ENCODE results near the gene S1PR4. TPM values are rescaled to one million over a fixed set of nuclear protein-coding genes. Genes with fewer than 3 reads are reported as not detected.

Gene S1PR4
- total and polyA plus RNA-seq, 8 donors: 1.2 to 20.8 (median 2.2) TPM

DNA sequence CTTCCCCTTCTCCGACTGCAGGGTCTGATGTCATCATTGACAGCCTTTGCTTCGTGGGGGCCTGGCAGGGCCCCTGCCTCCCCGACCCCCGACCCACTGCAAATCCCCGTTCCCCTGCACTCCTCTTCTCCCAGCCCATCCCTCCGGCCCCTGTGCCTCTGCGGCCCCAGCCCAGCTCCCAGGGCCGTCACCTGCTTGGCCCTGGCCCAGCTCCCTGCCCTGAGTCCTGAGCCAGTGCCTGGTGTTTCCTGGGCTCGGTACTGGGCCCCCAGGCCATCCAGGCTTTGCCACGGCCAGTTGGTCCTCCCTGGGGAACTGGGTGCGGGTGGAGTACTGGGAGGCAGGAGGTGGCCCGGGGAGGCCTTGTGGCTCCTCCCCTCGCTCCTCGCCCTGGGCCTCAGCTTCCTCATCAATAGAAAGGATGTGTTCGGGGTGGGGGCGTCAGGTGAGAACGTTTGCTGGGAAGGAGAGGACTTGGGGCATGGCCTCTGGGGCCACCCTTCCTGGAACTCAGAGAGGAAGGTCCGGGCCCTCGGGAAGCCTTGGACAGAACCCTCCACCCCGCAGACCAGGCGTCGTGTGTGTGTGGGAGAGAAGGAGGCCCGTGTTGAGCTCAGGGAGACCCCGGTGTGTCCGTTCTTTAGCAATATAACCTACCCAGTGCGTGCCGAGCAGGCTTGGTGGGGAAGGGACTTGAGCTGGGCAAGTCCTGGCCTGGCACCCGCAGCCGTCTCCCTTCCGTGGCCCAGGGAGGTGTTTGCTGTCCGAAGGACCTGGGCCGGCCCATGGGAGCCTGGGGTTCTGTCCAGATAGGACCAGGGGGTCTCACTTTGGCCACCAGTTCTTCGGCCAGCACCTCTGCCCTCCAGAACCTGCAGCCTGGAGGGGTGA, 30.0 kb downstream of the S1PR4 start:
- Histone ChIP-seq H3K9me3 (no peaks in the 10 kb centered on the region), H3K36me3 (peaks cover 0 to 60% of the 10 kb centered on the region in 2 donors), H3K27me3 (no peaks in the 10 kb centered on the region), H3K27ac (no peak overlapping the region), H3K4me3 (no peak overlapping the region), H3K4me1 (no peaks in the 10 kb centered on the region)
- DNase-seq: peak in 1 of 4 donors; percentile 67
- intact Hi-C loops (cut with DNase I): no loop called here
- ATAC-seq: no peak
- TF ChIP-seq, protein P1, sequence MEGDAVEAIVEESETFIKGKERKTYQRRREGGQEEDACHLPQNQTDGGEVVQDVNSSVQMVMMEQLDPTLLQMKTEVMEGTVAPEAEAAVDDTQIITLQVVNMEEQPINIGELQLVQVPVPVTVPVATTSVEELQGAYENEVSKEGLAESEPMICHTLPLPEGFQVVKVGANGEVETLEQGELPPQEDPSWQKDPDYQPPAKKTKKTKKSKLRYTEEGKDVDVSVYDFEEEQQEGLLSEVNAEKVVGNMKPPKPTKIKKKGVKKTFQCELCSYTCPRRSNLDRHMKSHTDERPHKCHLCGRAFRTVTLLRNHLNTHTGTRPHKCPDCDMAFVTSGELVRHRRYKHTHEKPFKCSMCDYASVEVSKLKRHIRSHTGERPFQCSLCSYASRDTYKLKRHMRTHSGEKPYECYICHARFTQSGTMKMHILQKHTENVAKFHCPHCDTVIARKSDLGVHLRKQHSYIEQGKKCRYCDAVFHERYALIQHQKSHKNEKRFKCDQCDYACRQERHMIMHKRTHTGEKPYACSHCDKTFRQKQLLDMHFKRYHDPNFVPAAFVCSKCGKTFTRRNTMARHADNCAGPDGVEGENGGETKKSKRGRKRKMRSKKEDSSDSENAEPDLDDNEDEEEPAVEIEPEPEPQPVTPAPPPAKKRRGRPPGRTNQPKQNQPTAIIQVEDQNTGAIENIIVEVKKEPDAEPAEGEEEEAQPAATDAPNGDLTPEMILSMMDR (IDR thresholded peaks at IDR 0.05): no peak

DNA sequence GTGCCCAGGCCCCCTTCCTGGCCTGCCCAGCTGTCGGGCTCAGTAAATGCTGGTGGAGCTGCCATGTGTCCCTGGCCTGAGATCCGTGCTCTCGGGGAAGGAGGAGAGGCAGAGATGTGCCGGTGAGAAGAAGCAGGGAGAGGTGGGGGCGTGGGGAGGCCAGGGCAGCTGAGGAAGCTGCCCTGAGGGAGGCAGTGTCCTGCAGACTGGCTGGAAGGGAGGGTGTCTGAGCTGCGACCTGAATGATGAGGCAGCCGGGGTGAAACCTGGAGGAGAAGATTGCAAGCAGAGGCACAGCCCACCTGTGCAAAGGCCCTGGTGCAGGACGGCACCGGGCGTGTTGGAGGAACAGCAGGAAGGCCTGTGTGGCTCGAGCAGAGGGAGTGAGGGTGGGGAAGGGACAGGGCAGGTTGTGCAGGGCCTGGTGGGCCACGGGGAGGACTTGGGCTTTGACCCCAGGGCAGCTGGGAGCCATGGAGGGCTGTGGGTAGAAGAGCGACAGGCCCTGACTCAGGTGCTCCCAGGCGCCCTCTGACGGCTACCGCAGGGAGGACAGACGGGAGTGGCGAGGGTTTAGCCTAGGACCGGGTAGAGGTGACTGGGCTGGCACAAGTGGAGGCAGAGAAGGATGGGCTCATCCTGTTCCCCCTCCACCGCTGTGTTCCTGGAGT, 31.9 kb downstream of the S1PR4 start:
- TF ChIP-seq, protein P1 (IDR thresholded peaks at IDR 0.05): peak; percentile 37 to 77
- Histone ChIP-seq H3K27me3 (no peaks in the 10 kb centered on the region), H3K27ac (no peak overlapping the region), H3K4me1 (no peaks in the 10 kb centered on the region), H3K4me3 (no peak overlapping the region), H3K9me3 (no peaks in the 10 kb centered on the region), H3K36me3 (peaks cover 0 to 41% of the 10 kb centered on the region in 2 donors)
- DNase-seq (peak in 3 of 4 donors; percentile 19 to 92 (median 59)), ATAC-seq (peak; percentile 86)
- intact Hi-C loops (cut with DNase I): no loop called here

DNA sequence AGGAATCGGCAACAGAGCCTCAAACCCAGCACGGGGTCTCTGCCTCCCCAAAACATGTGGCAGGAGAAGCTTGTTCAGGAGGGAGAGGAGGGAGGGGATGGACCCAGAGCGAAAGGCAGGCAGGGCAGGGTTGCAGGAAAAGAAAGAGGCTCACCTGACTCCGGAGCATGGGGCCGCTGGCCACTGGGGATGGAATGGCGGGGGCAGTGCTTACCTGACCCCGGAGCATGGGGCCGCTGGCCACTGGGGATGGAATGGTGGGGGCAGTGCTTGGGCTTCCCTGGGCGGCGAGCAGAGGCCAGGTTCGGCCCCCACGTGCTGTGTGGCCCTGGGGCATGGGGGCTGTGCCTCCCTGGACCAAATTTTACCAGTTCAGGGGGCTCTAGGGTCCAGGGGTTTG, 32.6 kb downstream of the S1PR4 start:
- Histone ChIP-seq H3K27me3 (no peaks in the 10 kb centered on the region), H3K36me3 (peaks cover 0 to 34% of the 10 kb centered on the region in 2 donors), H3K4me3 (no peak overlapping the region), H3K27ac (no peak overlapping the region), H3K4me1 (no peaks in the 10 kb centered on the region), H3K9me3 (no peaks in the 10 kb centered on the region)
- TF ChIP-seq, protein P1 (IDR thresholded peaks at IDR 0.05): no peak
- DNase-seq (peak in 1 of 4 donors; percentile 75), ATAC-seq (no peak)
- intact Hi-C loops (cut with DNase I): no loop called here

DNA sequence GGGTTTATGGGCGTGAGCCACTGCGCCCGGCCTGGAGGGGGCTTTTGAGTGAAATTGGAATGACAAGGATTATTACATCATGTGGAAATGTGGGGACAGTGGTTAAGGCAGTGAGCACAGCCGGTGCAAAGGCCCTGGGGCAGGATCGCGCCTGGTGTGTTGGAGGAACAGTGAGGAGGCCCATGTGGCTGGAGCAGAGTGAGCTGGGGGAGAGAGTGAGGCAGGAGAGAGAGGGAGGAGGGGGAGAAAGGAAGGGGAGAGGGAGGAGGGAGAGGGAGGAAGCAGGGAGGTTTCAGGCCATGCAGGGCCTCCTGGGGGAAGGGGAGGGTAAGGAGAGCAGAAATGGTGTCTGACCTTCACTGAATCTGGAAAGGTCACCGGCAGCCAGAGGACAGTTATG, 34.6 kb downstream of the S1PR4 start:
- Histone ChIP-seq H3K36me3 (peaks cover 0 to 14% of the 10 kb centered on the region in 2 donors), H3K4me3 (no peak overlapping the region), H3K9me3 (no peaks in the 10 kb centered on the region), H3K4me1 (no peaks in the 10 kb centered on the region), H3K27me3 (no peaks in the 10 kb centered on the region), H3K27ac (no peak overlapping the region)
- DNase-seq (no peak), ATAC-seq (no peak)
- TF ChIP-seq, protein P1 (IDR thresholded peaks at IDR 0.05): no peak
- intact Hi-C loops (cut with DNase I): no loop called here

DNA sequence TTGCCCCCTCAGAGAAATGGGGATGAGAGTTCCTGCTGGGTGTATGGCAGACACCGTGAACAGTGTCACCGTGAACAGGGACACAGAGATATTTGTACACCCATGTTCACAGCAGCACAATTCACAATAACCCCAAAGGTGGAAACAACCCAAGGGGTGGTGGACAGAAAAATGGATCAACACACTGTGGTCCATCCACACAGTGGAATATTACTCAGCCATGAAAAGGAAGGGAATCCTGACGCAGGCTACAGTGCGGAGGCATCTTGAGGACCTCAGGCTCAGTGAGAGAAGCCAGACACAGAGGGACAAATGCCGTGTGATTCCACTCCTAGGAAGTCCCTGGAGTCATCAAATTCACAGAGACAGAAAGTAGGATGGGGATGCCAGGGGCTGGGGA, 38.3 kb downstream of the S1PR4 start:
- no peak overlapping the region for H3K4me3 ChIP-seq
- ATAC-seq (no peak), DNase-seq (no peak)
- no peaks in the 10 kb centered on the region for H3K36me3 ChIP-seq
- H3K9me3 ChIP-seq: no peaks in the 10 kb centered on the region
- no peak overlapping the region for H3K27ac ChIP-seq
- TF ChIP-seq, protein P1 (IDR thresholded peaks at IDR 0.05): no peak
- intact Hi-C loops (cut with DNase I): no loop called here
- H3K27me3 ChIP-seq: peaks cover 0 to 13% of the 10 kb centered on the region in 2 donors
- H3K4me1 ChIP-seq: no peaks in the 10 kb centered on the region

Measured in left lung (tissue), 10 donors.